Adrenal gland (tissue), 12 donors: ENCODE measurements around the gene CCDC69. TPM values are rescaled to one million over a fixed set of nuclear protein-coding genes. Genes with fewer than 3 reads are reported as not detected.

Experiments
- DNase-seq, 7 donors: peaks; one replicate each; pipeline ENCODE4 v3.0.0-alpha.2; 2019 to 2020
- H3K27ac ChIP-seq, 5 donors: fragments of 200-600 bp; sonication (generic) in 4 of 5; 1 replicate in 3 of 5; 2 replicates in 2 of 5; pipeline versions ENCODE4 v1.5.1 to v1.8.0; 2016 to 2020; ENCODE audit warnings: mild to moderate bottlenecking in 1 of 5
- H3K27me3 ChIP-seq: fragments of 200-600 bp; 2 replicates; pipeline ENCODE4 v1.8.0; 2021
- H3K36me3 ChIP-seq, 2 donors: fragments of 200-600 bp; replicated peaks in 1 of 2; 1 replicate in 1 of 2; 2 replicates in 1 of 2; pipeline versions ENCODE4 v1.5.1 to v1.8.0; 2018 to 2022
- H3K4me1 ChIP-seq, 2 donors: fragments of 200-600 bp; replicated peaks in 1 of 2; 1 replicate in 1 of 2; 2 replicates in 1 of 2; pipeline versions ENCODE4 v1.5.1 to v1.8.0; 2018 to 2021
- H3K4me3 ChIP-seq, 4 donors: fragments of 200-600 bp; sonication (generic) in 3 of 4; one replicate each; pipeline ENCODE4 v1.5.1; 2016 to 2018
- H3K9me3 ChIP-seq, 3 donors: fragments of 200-600 bp; sonication (generic) in 1 of 3; replicated peaks in 1 of 3; 1 replicate in 2 of 3; 2 replicates in 1 of 3; pipeline versions ENCODE4 v1.5.1 to v1.8.0; 2016 to 2021
- CTCF ChIP-seq, 6 experiments: fragments of 450-650 bp in 4 of 6; fragments of 200-600 bp in 2 of 6; sonication (generic) in 1 of 6; IDR thresholded peaks; 1 replicate in 5 of 6; 2 replicates in 1 of 6; pipeline versions ENCODE4 v1.5.1 to v1.8.0; 2016 to 2021; ENCODE audit warnings: antibody characterized with exemption in 6 of 6, mild to moderate bottlenecking in 2 of 6, moderate library complexity in 1 of 6
- POLR2A ChIP-seq, 2 donors: fragments of 450-650 bp; IDR thresholded peaks; one replicate each; pipeline ENCODE4 v1.6.1; 2017; ENCODE audit warnings: antibody characterized with exemption in 2 of 2, mild to moderate bottlenecking in 2 of 2, moderate library complexity in 1 of 2
- WGBS, 4 donors: extraction: QIAGEN DNeasy Blood & Tissue Kit in 2 of 4; methylation state at CpG; one replicate each; pipeline versions ENCODE4 v1.1.5 to v1.1.7; 2013 to 2017; 5-methylcytosine and 5-hydroxymethylcytosine counted together
- intact Hi-C, 2 donors: fragments of 100-400 bp; cut with DNase I; formaldehyde crosslinking; loops; one replicate each; pipeline versions ENCODE4 v1.14.1 to v1.15.0; 2022 to 2023
- polyA plus RNA-seq, 3 donors: library from polyadenylated mRNA; stranded (reverse); fragments of 200-250 nt in 2 of 3; fragments of 350-450 nt in 1 of 3; fragmentation: Illumina TruSeq in 1 of 3; extraction: RNeasy Lipid Tissue Mini Kit (QIAGEN cat#74804) in 1 of 3; gene quantifications; one replicate each; pipeline ENCODE4 v1.2.3, GENCODE V29; 2013 to 2014
- total RNA-seq, 9 donors: library from RNA; depleted of rRNA in 4 of 9; stranded (reverse); fragments of >200 nt in 4 of 9; fragments of 120-200 nt in 1 of 9; fragmentation: NEBNext Ultra II Directional in 1 of 9; extraction: Animal tissue kit (Norgen Biotek cat#: 25700) in 1 of 9; gene quantifications; one replicate each; pipeline versions ENCODE4 v1.1.0 to v1.2.4, GENCODE V29; 2013 to 2023
- donor health status: healthy with polysubstance abuse.
- donor health status: Bipolar disorder and iron deficiency.
- donor health status: DM: yes; HTN: yes; CAD: no.
- donor health status: DM: no; HTN: no; CAD: no.
- donor health status: DM: no; HTN: no; CAD: no.
- donor health status: DM: yes; HTN: yes; CAD: no.

CCDC69 gene
- total and polyA plus RNA-seq, 12 donors: 76.1 to 241 (median 174) TPM

GRCh38 chr5:151134228-151134627 lies 89.7 kb downstream of the CCDC69 start:
- H3K27me3 ChIP-seq: no peaks in the 10 kb centered on the region
- H3K4me3 ChIP-seq: no peak overlapping the region
- WGBS, 4 donors: 67 to 93% (median 88%) methylated on average over 3 of the region's 3 CpGs
- intact Hi-C loops: no loop called here
- H3K9me3 ChIP-seq: no peaks in the 10 kb centered on the region
- peak in 1 of 7 donors; percentile 60 for DNase-seq
- no peak for TF ChIP-seq CTCF (IDR thresholded peaks at IDR 0.05)
- H3K4me1 ChIP-seq: no peaks in the 10 kb centered on the region
- peaks cover 0 to 99% of the 10 kb centered on the region in 2 donors for H3K36me3 ChIP-seq
- no peak overlapping the region for H3K27ac ChIP-seq

GRCh38 chr5:151132963-151133362 lies 90.9 kb downstream of the CCDC69 start:
- no peak for TF ChIP-seq CTCF (IDR thresholded peaks at IDR 0.05)
- TF ChIP-seq POLR2A (IDR thresholded peaks at IDR 0.05): no peak
- H3K27me3 ChIP-seq: no peaks in the 10 kb centered on the region
- no peaks in the 10 kb centered on the region for H3K4me1 ChIP-seq
- 58 to 72% (median 67%) methylated on average over 4 of the region's 4 CpGs for WGBS, 4 donors
- intact Hi-C loops: no loop called here
- H3K36me3 ChIP-seq: peaks cover 0 to 99% of the 10 kb centered on the region in 2 donors
- no peak overlapping the region for H3K4me3 ChIP-seq
- DNase-seq: peak in 1 of 7 donors; percentile 21
- H3K9me3 ChIP-seq: no peaks in the 10 kb centered on the region
- H3K27ac ChIP-seq: no peak overlapping the region

Other genes with a start within 250 kb of the CCDC69 start
- gene GPX3, start 203.5 kb downstream of the CCDC69 start, total RNA-seq: 1,000 to 10,000 TPM in 3 of 9 donors, 100 to 1,000 TPM in 5, 10 to 100 TPM in 1; 51.1 to 1,751 (median 398) TPM
- gene GPX3, start 203.5 kb downstream of the CCDC69 start, polyA plus RNA-seq: 1,000 to 10,000 TPM in 2 of 3 donors, 100 to 1,000 TPM in 1; 365 to 1,619 (median 1,026) TPM
- gene TNIP1, start 143.1 kb downstream of the CCDC69 start, total RNA-seq: 100 to 1,000 TPM in 6 of 9 donors, 10 to 100 TPM in 3; 36.6 to 129 (median 102) TPM
- 10 to 100 TPM; 42.2 to 85.1 (median 68.1) TPM for gene TNIP1, start 143.1 kb downstream of the CCDC69 start, polyA plus RNA-seq
- gene ANXA6, start 66.3 kb downstream of the CCDC69 start, total RNA-seq: 100 to 1,000 TPM; 127 to 382 (median 258) TPM
- gene ANXA6, start 66.3 kb downstream of the CCDC69 start, polyA plus RNA-seq: 100 to 1,000 TPM; 115 to 176 (median 139) TPM
- 10 to 100 TPM; 45.0 to 81.3 (median 57.7) TPM for gene GM2A, start 29.1 kb upstream of the CCDC69 start, total RNA-seq
- 10 to 100 TPM; 15.5 to 62.9 (median 21.4) TPM for gene GM2A, start 29.1 kb upstream of the CCDC69 start, polyA plus RNA-seq
- gene SLC36A3, start 79.7 kb upstream of the CCDC69 start, total RNA-seq: not detected
- gene SLC36A3, start 79.7 kb upstream of the CCDC69 start, polyA plus RNA-seq: not detected
- gene SLC36A2, start 123.5 kb upstream of the CCDC69 start, total RNA-seq: under 1 TPM in 1 of 9 donors, not detected in 8; 0.06 TPM
- under 1 TPM in 2 of 3 donors, not detected in 1; 0.07 to 0.17 TPM for gene SLC36A2, start 123.5 kb upstream of the CCDC69 start, polyA plus RNA-seq
- 10 to 100 TPM in 5 of 9 donors, 1 to 10 TPM in 4; 5.3 to 15.4 (median 10.0) TPM for gene SLC36A1, start 223.5 kb upstream of the CCDC69 start, total RNA-seq
- 1 to 10 TPM; 3.0 to 8.2 (median 6.4) TPM for gene SLC36A1, start 223.5 kb upstream of the CCDC69 start, polyA plus RNA-seq